H1 (cell line): ENCODE measurements around the gene ZNF524. TPM values are rescaled to one million over a fixed set of nuclear protein-coding genes. Genes with fewer than 3 reads are reported as not detected.

ENCODE experiments used
- CTCF ChIA-PET: fragments of 300-600 bp; sonication (Branson Sonifier 250); formaldehyde crosslinking; loops from one replicate; lab custom pipeline; 2021; ENCODE audit not compliant: partially characterized antibody; lab: Charles Lee
- POLR2A ChIA-PET: fragments of 300-600 bp; sonication (Branson Sonifier 250); formaldehyde crosslinking; loops from one replicate; lab custom pipeline; 2021; ENCODE audit warnings: inconsistent platforms; ENCODE audit not compliant: partially characterized antibody; lab: Charles Lee
- DNase-seq, 2 experiments: peaks; one replicate each; pipeline versions ENCODE4 v3.0.0 to v3.0.0-alpha.2; 2010 to 2022; ENCODE audit warnings: low spot score in 2 of 2, low read depth in 1 of 2, mixed read lengths in 1 of 2
- FAIRE-seq: peaks from 2 replicates; lab custom pipeline; 2011; peaks lifted over from hg19 to GRCh38; lab: Jason Lieb, UNC
- H2AFZ ChIP-seq: 2 replicates; pipeline ENCODE4 v1.8.1; 2012; ENCODE audit warnings: low read length, inconsistent platforms
- H2AK5ac ChIP-seq: 2 replicates; pipeline ENCODE4 v1.6.1; 2013; ENCODE audit warnings: low read depth, low read length
- H2BK120ac ChIP-seq: replicated peaks from 2 replicates; pipeline ENCODE3; 2013; ENCODE audit warnings: low read depth, low read length, inconsistent platforms
- H2BK12ac ChIP-seq: 2 replicates; pipeline ENCODE4 v1.6.1; 2013; ENCODE audit warnings: low read depth, low read length
- H2BK15ac ChIP-seq: 2 replicates; pipeline ENCODE4 v1.6.1; 2013; ENCODE audit warnings: low read length
- H2BK20ac ChIP-seq: 2 replicates; pipeline ENCODE4 v1.6.1; 2013; ENCODE audit warnings: low read length
- H2BK5ac ChIP-seq: 2 replicates; pipeline ENCODE4 v1.6.1; 2013; ENCODE audit warnings: low read depth, low read length
- H3K14ac ChIP-seq: 2 replicates; pipeline ENCODE4 v1.6.1; 2013; ENCODE audit warnings: inconsistent platforms; ENCODE audit not compliant: insufficient read length
- H3K18ac ChIP-seq: 2 replicates; pipeline ENCODE4 v1.6.1; 2013; ENCODE audit warnings: low read length; ENCODE audit errors: extremely low read depth
- H3K23ac ChIP-seq: 2 replicates; pipeline ENCODE4 v1.6.1; 2013; ENCODE audit warnings: inconsistent platforms; ENCODE audit not compliant: insufficient read length
- H3K23me2 ChIP-seq: 2 replicates; pipeline ENCODE4 v1.6.1; 2013; ENCODE audit warnings: low read depth, low read length
- H3K27ac ChIP-seq: 2 replicates; pipeline ENCODE4 v1.6.1; 2011; ENCODE audit warnings: low read depth, low read length, inconsistent platforms
- H3K27me3 ChIP-seq, 4 experiments: replicated peaks in 1 of 4; 1 replicate in 1 of 4; 2 replicates in 3 of 4; pipeline versions ENCODE4 v1.6.1 to v1.8.1; 2011 to 2013; ENCODE audit warnings: low read length in 3 of 4, mild to moderate bottlenecking in 3 of 4, inconsistent platforms in 2 of 4, mixed read lengths in 2 of 4, moderate library complexity in 1 of 4; ENCODE audit not compliant: control insufficient read depth in 3 of 4, insufficient read depth in 3 of 4; ENCODE audit errors: extremely low read depth in 1 of 4
- H3K36me3 ChIP-seq, 4 experiments: 2 replicates each; pipeline versions ENCODE4 v1.6.1 to v1.8.1; 2011 to 2013; ENCODE audit warnings: mild to moderate bottlenecking in 4 of 4, low read length in 3 of 4, moderate library complexity in 2 of 4, control low read depth in 1 of 4, inconsistent platforms in 1 of 4; ENCODE audit not compliant: insufficient read depth in 4 of 4, control insufficient read depth in 2 of 4
- H3K4ac ChIP-seq: replicated peaks from 2 replicates; pipeline ENCODE3; 2013; ENCODE audit warnings: low read length, low read depth, mixed read lengths, inconsistent platforms; ENCODE audit not compliant: insufficient read length
- H3K4me1 ChIP-seq, 4 experiments: replicated peaks in 1 of 4; 1 replicate in 1 of 4; 2 replicates in 3 of 4; pipeline versions ENCODE4 v1.6.1 to v1.8.1; 2011 to 2013; ENCODE audit warnings: low read length in 3 of 4, inconsistent platforms in 2 of 4, mixed read lengths in 1 of 4; ENCODE audit not compliant: insufficient read depth in 4 of 4, control insufficient read depth in 3 of 4
- H3K4me2 ChIP-seq, 2 experiments: 2 replicates each; pipeline versions ENCODE4 v1.6.1 to v1.8.1; 2011 to 2013; ENCODE audit warnings: low read depth in 2 of 2, low read length in 2 of 2, control low read depth in 1 of 2, inconsistent platforms in 1 of 2, mild to moderate bottlenecking in 1 of 2; ENCODE audit not compliant: insufficient read depth in 1 of 2
- H3K4me3 ChIP-seq, 4 experiments: fragments of 200-600, 300-600 bp in 1 of 4; sonication (generic), shearing (Covaris generic), sonication (Bioruptor Twin) in 1 of 4; 2 replicates each; pipeline versions ENCODE4 v1.5.1 to v1.8.1; 2011 to 2016; ENCODE audit warnings: low read length in 4 of 4, low read depth in 3 of 4, control low read depth in 2 of 4, inconsistent platforms in 2 of 4, mild to moderate bottlenecking in 2 of 4, mixed read lengths in 1 of 4, moderate library complexity in 1 of 4; ENCODE audit not compliant: insufficient read depth in 2 of 4; ENCODE audit errors: extremely low read depth in 1 of 4
- H3K56ac ChIP-seq: replicated peaks from 2 replicates; pipeline ENCODE3; 2013; ENCODE audit warnings: low read depth, mild to moderate bottlenecking, mixed read lengths, low read length, inconsistent platforms; ENCODE audit not compliant: insufficient read length
- H3K79me1 ChIP-seq: 2 replicates; pipeline ENCODE4 v1.6.1; 2013; ENCODE audit warnings: low read depth, low read length, control low read depth
- H3K79me2 ChIP-seq, 2 experiments: 2 replicates each; pipeline versions ENCODE4 v1.6.1 to v1.8.1; 2012 to 2013; ENCODE audit warnings: low read length in 2 of 2, mild to moderate bottlenecking in 2 of 2, inconsistent platforms in 1 of 2; ENCODE audit not compliant: insufficient read depth in 2 of 2, control insufficient read depth in 1 of 2
- H3K9ac ChIP-seq, 4 experiments: replicated peaks in 1 of 4; 1 replicate in 1 of 4; 2 replicates in 3 of 4; pipeline versions ENCODE4 v1.6.1 to v1.8.1; 2011 to 2013; ENCODE audit warnings: low read depth in 3 of 4, low read length in 3 of 4, control low read depth in 2 of 4, mild to moderate bottlenecking in 2 of 4, moderate library complexity in 2 of 4, inconsistent platforms in 1 of 4; ENCODE audit errors: extremely low read depth in 1 of 4
- H3K9me3 ChIP-seq, 2 experiments: 2 replicates each; pipeline versions ENCODE4 v1.6.1 to v1.8.1; 2012 to 2013; ENCODE audit warnings: mild to moderate bottlenecking in 2 of 2, moderate library complexity in 2 of 2, control low read depth in 1 of 2, inconsistent platforms in 1 of 2, low read depth in 1 of 2, low read length in 1 of 2, mixed read lengths in 1 of 2; ENCODE audit not compliant: insufficient read depth in 2 of 2
- H4K20me1 ChIP-seq, 2 experiments: replicated peaks in 1 of 2; 2 replicates each; pipeline versions ENCODE3 to v1.8.1; 2011 to 2013; ENCODE audit warnings: inconsistent platforms in 2 of 2, low read length in 2 of 2, mild to moderate bottlenecking in 1 of 2; ENCODE audit not compliant: insufficient read depth in 2 of 2, control insufficient read depth in 1 of 2
- H4K5ac ChIP-seq: 2 replicates; pipeline ENCODE4 v1.6.1; 2013; ENCODE audit warnings: low read length, low read depth, mixed read lengths, inconsistent platforms; ENCODE audit not compliant: insufficient read length
- H4K8ac ChIP-seq: 2 replicates; pipeline ENCODE4 v1.8.0; 2013; ENCODE audit warnings: mild to moderate bottlenecking, moderate library complexity, low read length, inconsistent platforms; ENCODE audit not compliant: insufficient read depth; ENCODE audit errors: extremely low read depth
- H4K91ac ChIP-seq: replicated peaks from 2 replicates; pipeline ENCODE3; 2013; ENCODE audit warnings: low read length, mixed read lengths, inconsistent platforms; ENCODE audit not compliant: insufficient read length
- BACH1 ChIP-seq: IDR thresholded peaks from 2 replicates; pipeline ENCODE4 v1.6.1; 2012; ENCODE audit warnings: low read length, improper control_type of control experiment
- GTF2F1 ChIP-seq: IDR thresholded peaks from 2 replicates; pipeline ENCODE4 v1.6.1; 2012; ENCODE audit warnings: low read depth, low read length, improper control_type of control experiment, borderline replicate concordance
- SIRT6 ChIP-seq: IDR thresholded peaks from one replicate; pipeline ENCODE4 v1.7.1; 2012; ENCODE audit warnings: low read length, inconsistent platforms
- WGBS, 2 experiments: shearing (Covaris generic) in 1 of 2; methylation state at CpG; one replicate each; pipeline versions ENCODE4 v1.1.6 to v1.1.7; 2013 to 2015; ENCODE audit warnings: low lambda C conversion rate in 2 of 2, mixed read lengths in 2 of 2, inconsistent platforms in 1 of 2, low coverage in 1 of 2, missing lambda C conversion rate in 1 of 2; ENCODE audit not compliant: insufficient replicate concordance in 2 of 2, insufficient coverage in 1 of 2, insufficient read length in 1 of 2; ENCODE audit errors: extremely low coverage in 1 of 2, missing lambda C conversion rate in 1 of 2; 5-methylcytosine and 5-hydroxymethylcytosine counted together
- polyA plus RNA-seq, 7 experiments: library from polyadenylated mRNA; depleted of rRNA in 3 of 7; stranded (reverse) in 5 of 7; unstranded in 2 of 7; fragments of >200 nt in 5 of 7; fragments of 200-250 nt in 2 of 7; gene quantifications; 1 replicate in 5 of 7; 2 replicates in 1 of 7; 4 replicates in 1 of 7; pipeline versions ENCODE4 v1.2.1 to v1.2.3, GENCODE V29; 2011 to 2013; ENCODE audit warnings: missing spikeins in 2 of 7, mixed read lengths in 2 of 7
- total RNA-seq: library from RNA; stranded (reverse); fragmentation: NEBNext Ultra II Directional; extraction: Animal tissue kit (Norgen Biotek cat#: 25700); gene quantifications from 2 replicates; pipeline ENCODE4 v1.2.1, GENCODE V29; 2021

The ZNF524 gene
- total and polyA plus RNA-seq, 2 of the 8 experiments (the other 6 are each of a cell fraction or from before 2014, with no cell fraction given): 4.4 to 4.7 TPM

- H4K8ac ChIP-seq: no peak overlapping the region
- H3K9ac ChIP-seq: no peak overlapping the region
- peaks cover 0 to 2% (median 0%) of the 10 kb centered on the region in 4 experiments; a peak in 1 of 7 replicates for H3K27me3 ChIP-seq
- ChIA-PET CTCF (interaction anchor here (1.7 to 3.4 kb wide), 3 partner anchors 11 to 91 kb away, joined by 3 to 12 read pairs (median 11); partner anchors contain the start of gene ZNF865), POLR2A (interaction anchor here (1.0 to 2.5 kb wide), 3 partner anchors 14 to 111 kb away, joined by 3 to 6 read pairs (median 4); partner anchors contain the start of genes NAT14 and ZNF579)
- H3K56ac ChIP-seq: no peak overlapping the region
- peaks cover 0 to 8% (median 3%) of the 10 kb centered on the region in 4 experiments; a peak in 4 of 7 replicates for H3K4me1 ChIP-seq
- H3K9me3 ChIP-seq: no peaks in the 10 kb centered on the region
- H2AK5ac ChIP-seq: no peak overlapping the region
- no peak overlapping the region for H2BK15ac ChIP-seq
- H3K14ac ChIP-seq: no peak overlapping the region
- TF ChIP-seq GTF2F1 (no peak), BACH1 (no peak), SIRT6 (no peak)
- H3K79me1 ChIP-seq: no peaks in the 10 kb centered on the region; the same call in 1 of the 2 replicates
- no peak overlapping the region for H2BK120ac ChIP-seq
- WGBS, 2 experiments: 93% methylated on average over 4 of the region's 4 CpGs; no CpG with 5 or more reads in 1 of the 2 experiments
- no peak overlapping the region for H3K4ac ChIP-seq
- H3K27ac ChIP-seq: no peak overlapping the region
- H3K36me3 ChIP-seq: peaks cover 0 to 10% (median 8%) of the 10 kb centered on the region in 4 experiments; a peak in 3 of 8 replicates
- no peak overlapping the region for H2BK12ac ChIP-seq
- no peaks in the 10 kb centered on the region for H3K79me2 ChIP-seq
- no peak overlapping the region for H2BK20ac ChIP-seq
- peaks cover 0 to 2% of the 10 kb centered on the region in 2 experiments for H4K20me1 ChIP-seq
- no peak for FAIRE-seq
- H3K23ac ChIP-seq: no peak overlapping the region
- no peak for DNase-seq
- H3K23me2 ChIP-seq: peaks cover 5% of the 10 kb centered on the region; the same call in 1 of the 2 replicates
- no peak overlapping the region for H4K91ac ChIP-seq
- no peak overlapping the region for H3K18ac ChIP-seq
- no peak overlapping the region for H2BK5ac ChIP-seq
- no peak overlapping the region for H3K4me3 ChIP-seq
- no peak overlapping the region for H2AFZ ChIP-seq
- no peak overlapping the region for H3K4me2 ChIP-seq
- no peak overlapping the region for H4K5ac ChIP-seq
Measured at GRCh38 chr19:55594996-55595545, 5.0 kb upstream of the ZNF524 start.
